HK-2 (cell line): Measurements from ENCODE around the gene BSND.
"Not testable (repeated sequence)": the region's sequence is repeated elsewhere in the genome, so short reads cannot be mapped to it uniquely, and the experiment has no call there.

Experiments
- DNase-seq: peaks from one replicate; pipeline ENCODE4 v3.0.0-alpha.2; 2018; ENCODE audit not compliant: unreplicated experiment

Gene BSND

DNA sequence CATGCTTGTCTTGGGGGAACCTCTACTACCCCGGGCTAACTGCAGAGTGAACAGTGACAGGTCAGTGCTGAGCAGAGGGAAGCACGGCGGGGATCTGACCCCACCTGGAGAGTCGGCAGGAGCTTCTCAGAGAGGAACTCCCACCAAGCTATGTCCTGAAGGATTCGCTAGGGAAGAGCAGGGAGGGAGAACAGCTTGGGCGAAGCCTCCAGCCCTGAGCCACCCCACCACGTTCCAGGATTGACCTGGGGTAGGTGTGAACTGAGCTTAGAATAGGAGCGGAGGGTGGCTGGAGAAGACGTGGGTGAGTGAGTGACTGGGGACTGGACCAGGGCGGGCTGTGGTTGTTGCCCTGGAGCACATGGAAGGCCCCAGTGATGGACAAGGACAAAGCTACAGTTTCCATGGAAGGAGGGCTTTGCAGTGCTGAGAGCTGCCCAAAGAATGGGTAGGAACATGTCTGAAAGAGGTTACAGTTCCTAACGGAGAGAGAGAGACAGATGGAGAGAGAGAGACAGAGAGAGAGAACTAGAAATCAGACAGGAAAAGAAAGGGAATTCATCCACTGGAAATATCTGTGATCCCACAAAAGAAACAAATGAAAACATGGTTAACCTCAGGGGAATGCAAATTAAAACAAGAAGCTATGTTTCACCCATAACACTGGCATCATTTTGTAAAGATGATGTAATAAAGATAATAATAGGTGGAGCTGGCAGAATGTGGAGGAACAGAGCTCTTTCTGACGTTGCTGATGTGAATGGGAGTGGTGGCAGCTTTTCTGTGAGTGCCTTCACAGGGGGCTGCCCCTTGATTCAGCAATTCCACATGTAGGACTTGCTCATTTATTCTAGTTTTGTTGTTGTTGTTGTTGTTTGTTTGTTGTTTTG is 17.2 kb downstream of the BSND start:
- no peak for DNase-seq

DNA sequence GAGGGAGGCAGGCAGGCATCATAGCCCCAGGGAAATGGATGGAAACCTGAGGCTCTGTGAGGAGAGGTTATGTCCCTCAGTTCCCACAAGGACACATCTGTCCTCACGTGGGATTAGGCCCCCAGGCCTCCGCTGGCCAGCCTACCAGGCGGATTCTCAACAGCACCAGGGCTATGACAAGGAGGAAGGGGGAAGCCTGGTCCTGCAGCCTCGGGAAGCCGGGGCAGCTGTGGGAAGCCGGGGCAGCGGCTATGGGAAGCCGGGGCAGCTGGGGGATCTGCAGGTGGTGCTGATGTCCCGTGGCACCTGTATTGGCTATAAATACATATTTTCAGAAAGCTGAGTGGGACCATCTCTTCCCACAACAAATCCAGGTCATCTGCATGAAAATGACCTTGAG is 19.7 kb downstream of the BSND start:
- DNase-seq: no peak

DNA sequence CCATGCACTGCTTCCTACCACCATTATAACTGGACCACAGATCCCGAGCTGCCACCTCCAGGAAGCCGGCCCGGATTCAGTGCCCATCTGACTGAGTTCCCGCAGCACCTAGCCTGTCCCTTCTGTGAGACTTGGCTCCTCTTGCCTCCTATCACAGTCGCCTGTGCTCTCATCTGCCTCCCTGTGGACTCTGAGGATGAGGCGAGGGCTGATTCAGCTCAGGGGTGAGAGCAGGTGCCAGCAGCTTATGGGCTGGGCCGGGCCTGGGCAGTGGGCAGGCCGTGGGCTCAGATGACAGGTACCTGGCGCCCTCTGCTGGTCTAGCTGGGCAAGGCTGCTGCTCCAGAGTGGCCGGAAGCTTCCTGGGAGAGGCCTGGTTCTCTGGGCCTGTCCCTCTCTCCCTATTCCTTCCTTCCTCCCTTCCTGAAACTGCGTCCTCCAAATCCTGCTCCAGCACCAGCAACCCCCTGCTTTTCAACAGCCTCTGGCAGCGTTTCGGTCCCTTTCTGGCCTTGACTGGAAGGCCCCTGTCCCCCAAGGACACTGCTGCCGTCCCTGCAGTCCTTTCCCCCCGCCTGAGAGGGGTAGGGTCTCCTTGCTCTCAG is 23.3 kb downstream of the BSND start:
- peak; percentile 94 for DNase-seq

DNA sequence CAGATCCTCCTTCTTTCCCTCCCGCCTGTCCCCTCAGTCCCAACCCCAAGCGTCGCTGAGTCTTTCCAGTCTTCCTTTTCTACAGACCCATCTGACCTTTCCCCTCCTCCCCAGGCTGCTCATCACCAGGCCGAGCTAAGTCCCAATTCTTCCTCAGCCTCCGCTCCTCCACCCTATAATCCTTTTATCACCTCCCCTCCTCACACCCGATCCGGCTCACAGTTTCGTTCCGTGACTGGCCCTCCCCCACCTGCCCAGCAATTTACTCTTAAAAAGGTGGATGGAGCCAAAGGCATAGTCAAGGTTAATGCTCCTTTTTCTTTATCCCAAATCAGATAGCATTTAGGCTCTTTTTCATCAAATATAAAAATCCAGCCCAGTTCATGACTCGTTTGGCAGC is 25.4 kb downstream of the BSND start:
- DNase-seq: not testable (repeated sequence)

DNA sequence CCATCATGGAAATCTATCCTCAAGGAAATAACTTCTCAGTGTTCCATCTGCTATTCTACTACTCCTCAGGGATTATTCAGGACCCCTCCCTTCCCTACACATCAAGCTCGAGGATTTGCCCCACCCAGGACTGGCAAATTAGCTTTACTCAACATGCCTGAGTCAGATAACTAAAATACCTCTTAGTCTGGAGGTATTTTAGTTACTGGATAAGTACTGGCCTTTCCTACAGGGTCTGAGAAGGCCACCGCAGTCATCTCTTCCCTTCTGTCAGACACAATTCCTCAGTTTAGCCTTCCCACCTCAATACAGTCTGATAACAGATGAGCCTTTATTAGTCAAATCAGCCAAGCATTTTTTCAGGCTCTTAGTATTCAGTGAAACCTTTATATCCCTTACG is 27.9 kb downstream of the BSND start:
- not testable (repeated sequence) for DNase-seq

DNA sequence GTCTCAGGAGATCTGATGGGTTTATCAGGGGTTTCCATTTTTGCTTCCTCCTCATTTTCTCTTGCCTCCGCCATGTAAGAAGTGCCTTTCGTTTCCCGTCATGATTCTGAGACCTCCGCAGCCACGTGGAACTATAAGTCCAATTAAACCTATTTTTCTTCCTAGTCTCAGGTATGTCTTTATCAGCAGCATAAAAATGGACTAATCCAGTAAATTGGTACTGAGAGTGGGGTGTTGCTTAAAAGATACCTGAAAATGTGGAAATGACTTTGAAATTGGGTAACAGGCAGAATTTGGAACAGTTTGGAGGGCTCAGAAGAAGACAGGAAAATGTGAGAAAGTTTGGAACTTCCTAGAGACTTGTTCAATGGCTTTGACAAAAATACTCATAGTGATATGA is 32.4 kb downstream of the BSND start:
- DNase-seq: not testable (repeated sequence)

DNA sequence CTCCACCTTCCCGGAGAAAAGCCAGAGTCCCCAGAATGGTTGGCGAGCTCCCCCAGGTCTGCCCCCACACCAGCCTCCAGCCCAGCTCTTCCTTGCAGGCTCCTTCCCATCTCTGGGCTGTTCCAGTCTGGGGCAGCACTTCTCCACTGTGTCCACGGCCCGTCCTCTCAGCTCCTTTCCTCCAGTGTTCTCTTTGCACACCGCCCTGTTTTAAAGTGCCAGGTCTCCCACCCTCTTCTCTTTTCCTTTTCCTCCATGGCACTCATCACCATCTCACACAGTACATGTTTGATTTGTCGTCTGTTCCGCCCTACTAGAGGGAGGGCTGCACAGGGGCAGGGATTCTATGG is 34.5 kb downstream of the BSND start:
- DNase-seq: no peak

DNA sequence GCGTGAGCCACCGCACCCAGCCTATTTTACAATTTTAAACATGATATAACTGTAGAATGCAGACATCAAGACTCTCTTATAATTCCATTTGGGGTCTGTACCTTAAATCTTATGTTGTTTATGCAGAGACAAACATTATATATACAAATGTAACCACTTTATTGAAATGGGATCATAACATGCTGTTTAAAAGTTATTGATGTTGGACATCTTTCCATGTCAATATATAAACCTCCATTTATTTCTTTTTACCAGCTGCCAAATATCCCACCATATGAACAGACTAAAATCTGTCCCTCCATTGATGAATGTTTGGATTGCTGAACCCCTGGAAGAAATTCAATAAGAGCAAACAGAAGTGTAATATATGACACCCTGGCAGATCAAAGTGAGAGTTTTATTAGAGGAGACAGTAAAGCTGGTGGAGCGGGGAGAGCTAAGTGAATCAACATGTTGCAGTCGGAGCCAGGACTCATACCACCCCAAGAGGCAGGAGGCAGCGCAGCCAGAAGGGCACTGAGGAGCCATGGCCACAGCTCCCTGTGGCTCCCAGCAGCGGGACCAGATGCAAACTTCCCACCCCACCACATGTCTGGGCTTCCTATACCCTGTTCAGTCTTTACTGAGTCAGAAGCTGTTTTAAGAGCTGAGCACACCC is 35.9 kb downstream of the BSND start:
- no peak for DNase-seq

DNA sequence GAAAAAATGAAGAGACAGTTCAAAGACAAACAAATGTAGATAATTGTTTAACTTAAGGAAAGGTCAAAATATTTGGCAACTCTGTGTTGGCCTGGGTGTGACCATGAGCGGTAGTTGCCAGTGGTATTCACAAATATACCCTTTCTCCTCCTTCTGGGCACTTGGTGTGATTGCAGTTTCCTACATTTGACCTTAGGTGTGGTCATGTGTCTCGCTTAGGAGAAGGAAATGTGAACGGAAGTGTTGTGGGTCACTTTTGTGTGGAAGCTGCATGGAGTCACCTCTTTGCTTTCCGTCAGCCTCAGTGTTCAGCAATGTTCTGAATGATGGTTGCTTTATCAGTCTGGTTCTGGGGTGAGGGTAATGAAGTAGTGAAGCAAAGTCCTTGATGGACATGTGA is 37.2 kb downstream of the BSND start:
- DNase-seq: no peak

DNA sequence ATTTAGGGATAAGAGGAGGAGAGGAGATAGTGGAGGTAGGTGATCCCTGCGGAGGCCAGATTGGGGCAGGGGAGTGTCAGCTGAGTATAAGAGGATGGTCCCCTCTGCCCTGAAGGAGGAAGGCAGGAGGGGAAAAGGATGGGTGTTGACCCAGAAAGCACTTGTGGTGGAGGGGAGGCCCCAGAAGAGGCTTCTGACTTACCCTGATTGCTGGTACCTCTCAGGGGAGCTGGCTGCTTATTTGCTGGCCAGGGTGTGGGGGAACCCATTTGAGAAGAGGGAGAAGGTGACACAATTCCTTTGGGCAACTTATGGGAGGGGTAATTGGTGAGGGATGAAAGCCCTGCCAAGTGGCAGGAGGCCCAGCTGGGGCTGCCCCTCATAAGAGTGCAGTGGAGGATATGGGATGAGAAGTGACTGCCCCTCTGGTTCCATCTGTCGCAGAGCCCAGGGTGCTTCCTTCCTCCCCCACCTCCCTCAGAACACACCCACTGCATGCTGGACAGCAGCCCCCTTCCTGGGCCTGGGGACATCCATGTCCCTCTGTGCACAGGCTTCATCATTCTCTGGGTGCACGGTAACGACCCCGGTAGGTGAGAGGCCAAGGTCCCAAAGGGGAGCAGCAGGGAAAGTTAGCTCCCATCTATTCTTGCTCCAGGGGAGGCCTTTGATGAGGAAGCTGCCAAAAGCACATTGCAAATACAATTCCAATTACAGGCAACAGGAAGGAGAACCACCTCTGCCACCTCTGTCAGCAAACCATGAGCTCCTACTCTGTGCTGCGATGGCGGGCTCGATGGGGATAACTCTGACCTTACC is 39.2 kb downstream of the BSND start:
- DNase-seq: no peak

DNA sequence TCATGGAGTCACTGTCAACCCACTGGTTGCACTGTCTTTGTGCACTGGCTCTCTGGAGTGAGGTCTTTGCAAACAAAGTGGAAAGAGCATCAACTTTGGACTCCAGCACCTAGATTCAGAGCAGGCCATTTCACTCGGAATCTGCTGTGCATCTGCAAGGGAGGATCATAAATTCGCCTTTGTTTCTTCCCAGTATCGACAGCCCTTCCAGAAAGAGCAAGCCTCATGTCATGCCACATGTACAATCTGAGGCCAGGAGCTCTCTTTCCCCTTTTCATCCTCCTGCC is 39.8 kb downstream of the BSND start:
- DNase-seq: no peak

DNA sequence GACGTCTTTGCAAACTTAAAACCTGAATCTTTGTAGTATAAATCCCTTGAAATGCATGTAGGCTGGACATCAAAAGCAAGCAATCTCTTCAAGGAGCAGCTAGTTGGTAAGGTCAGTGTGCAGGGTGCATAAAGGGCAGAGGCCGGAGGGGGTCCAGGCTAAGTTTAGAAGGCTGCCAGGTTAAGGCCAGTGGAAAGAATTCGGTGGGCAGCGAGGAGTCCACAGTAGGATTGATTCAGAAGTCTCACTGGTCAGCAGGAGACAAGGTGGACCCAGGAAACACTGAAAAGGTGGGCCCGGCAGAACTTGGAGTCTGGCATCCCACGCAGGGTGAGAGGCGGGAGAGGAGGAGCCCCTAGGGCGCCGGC is 40.2 kb downstream of the BSND start:
- no peak for DNase-seq

DNA sequence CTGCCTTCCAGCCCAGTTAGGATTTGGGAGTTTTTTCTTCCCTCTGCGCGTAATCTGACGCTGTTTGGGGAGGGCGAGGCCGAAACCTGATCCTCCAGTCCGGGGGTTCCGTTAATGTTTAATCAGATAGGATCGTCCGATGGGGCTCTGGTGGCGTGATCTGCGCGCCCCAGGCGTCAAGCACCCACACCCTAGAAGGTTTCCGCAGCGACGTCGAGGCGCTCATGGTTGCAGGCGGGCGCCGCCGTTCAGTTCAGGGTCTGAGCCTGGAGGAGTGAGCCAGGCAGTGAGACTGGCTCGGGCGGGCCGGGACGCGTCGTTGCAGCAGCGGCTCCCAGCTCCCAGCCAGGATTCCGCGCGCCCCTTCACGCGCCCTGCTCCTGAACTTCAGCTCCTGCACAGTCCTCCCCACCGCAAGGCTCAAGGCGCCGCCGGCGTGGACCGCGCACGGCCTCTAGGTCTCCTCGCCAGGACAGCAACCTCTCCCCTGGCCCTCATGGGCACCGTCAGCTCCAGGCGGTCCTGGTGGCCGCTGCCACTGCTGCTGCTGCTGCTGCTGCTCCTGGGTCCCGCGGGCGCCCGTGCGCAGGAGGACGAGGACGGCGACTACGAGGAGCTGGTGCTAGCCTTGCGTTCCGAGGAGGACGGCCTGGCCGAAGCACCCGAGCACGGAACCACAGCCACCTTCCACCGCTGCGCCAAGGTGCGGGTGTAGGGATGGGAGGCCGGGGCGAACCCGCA is 40.8 kb downstream of the BSND start, which contains the start of gene PCSK9:
Gene PCSK9, plus strand, starts transcription at position 207 of the 741 bp plus-strand sequence. Its CDS starts 290 bp downstream, at position 497.
- peak; percentile 49 for DNase-seq

DNA sequence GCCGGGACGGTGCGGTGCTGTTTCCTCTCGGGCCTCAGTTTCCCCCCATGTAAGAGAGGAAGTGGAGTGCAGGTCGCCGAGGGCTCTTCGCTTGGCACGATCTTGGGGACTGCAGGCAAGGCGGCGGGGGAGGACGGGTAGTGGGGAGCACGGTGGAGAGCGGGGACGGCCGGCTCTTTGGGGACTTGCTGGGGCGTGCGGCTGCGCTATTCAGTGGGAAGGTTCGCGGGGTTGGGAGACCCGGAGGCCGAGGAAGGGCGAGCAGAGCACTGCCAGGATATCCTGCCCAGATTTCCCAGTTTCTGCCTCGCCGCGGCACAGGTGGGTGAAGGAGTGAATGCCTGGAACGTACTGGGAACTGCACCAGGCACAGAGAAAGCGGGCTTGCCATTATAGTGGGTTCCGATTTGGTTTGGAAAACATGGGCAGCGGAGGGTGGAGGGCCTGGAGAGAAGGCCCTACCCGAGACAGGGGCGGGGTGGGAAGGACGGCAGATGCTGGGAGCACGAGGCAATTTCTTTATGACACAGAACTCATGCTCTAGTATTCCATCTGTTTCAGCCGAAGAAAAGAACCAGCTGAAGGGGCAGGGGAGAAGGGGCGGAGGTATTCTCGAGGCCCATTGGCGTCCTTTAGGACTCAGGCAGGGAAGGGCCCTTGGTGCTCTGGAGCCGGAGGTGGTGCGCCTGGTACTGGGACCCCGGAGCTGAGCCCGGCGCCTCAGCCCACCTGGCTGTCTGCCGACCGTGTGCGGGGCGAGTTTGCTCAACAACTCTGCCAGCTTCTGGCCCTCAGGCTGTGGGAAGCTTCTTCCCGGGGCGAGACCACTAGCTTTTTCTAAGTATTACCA is 41.6 kb downstream of the BSND start:
- no peak for DNase-seq

DNA sequence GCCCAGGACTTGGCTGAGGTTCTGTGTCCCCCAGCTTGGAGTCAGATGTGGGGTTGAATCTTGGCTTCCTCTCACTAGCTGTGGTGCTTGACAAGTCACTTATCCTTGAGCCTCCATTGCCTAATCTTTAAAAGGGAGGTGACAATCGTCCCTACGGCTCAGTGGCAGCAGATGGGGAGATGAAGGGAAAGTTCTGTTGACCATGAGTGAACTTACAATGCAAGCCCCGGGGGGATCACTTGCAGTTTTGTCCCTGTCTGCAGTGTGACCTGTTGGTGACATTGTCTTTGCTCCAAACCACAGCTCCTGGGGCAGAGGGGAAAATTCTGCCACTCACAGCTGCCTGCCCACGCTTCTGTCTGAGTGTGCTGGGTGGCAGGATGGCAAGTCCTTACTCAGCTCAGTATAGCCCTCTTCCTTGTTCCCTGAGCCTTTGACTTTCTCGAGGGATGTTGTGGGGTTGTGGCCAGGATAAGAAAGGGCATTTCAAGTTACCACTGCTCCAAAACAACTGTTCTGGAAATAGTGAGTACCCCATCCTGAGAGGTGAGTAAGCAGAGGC is 42.3 kb downstream of the BSND start:
- no peak for DNase-seq

DNA sequence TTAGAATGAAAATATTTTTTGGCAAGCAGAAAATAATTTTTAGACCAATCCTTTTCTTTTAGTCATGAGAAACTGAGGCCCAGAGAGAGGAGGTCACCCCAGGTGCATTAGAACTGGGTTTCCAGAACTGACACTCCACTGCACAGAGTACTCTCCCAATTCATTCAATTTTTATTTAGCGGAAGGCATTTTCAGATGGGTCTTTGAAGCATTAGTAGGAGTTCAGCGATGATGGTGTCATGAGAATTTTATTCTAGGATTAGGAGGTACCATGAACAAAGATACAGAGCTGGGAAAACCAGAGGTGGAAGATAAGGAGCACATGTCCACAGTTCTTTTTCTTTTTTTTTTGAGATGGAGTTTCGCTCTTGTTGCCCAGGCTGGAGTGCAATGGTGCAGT is 42.9 kb downstream of the BSND start:
- DNase-seq: no peak

DNA sequence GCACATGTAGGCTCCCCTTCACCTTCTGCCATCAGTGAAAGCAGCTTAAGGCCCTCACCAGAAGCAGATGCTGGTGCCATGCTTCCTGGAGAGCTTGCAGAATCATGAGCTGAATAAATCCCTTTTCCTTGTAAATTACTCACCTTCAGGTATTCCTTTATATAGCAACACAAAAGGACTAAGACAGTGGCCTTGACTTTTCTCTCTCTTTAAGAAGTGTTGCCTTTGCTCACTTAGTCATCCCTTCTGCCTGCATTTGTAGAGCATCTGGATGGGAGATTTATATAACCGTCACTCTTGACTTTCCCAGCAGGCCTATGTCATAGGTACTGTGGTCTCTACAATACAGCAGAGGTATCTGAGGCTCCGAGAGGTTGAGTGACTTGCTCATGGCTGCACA is 44.3 kb downstream of the BSND start:
- DNase-seq: no peak

DNA sequence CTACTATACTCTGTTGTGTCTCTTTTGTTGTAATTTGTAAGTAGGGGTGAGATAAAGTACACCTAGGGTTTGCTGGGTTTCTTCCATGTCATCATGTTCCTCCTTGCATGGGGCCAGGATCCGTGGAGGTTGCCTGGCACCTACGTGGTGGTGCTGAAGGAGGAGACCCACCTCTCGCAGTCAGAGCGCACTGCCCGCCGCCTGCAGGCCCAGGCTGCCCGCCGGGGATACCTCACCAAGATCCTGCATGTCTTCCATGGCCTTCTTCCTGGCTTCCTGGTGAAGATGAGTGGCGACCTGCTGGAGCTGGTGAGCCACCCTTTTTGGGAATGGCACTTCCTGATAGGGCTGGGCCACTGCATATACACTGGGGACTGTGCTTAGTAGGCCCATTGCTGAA is 45.0 kb downstream of the BSND start:
- DNase-seq: no peak

DNA sequence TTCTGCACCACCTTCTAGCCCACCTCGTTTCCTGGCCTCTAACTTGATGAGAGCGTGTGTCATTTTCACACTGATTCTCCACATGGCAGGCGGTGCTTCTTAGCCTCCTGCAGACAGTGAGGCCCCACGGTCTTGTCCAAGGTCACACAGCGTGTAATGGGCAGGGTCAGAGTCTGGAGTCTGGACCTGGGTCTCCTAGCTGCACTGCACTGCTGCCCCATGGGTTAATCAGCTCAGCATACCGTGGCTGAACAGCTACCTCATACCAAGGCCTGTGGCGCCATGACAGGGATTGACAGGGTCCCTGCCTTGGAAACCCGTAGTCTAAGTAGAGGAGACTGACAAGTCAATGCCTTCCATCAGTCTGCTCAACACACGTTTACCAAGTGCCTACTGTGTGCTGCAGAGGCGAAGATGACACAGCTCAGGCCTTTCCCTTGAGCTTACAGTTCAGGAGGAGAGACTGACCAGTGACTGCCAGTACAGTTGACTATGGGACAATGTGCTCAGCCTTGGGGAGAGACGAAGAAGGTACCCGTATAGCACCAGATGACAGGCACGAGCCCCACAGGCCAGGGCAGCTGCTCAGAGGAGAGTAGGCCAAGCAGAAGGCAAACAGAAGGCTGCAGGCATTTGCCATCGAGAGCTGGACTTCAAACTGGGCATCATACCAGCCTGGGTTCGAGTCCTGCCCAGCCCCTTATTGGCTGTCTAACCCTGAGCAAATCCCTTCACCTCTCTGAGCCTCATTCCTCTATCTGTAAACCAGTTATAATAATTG is 46.1 kb downstream of the BSND start:
- no peak for DNase-seq

DNA sequence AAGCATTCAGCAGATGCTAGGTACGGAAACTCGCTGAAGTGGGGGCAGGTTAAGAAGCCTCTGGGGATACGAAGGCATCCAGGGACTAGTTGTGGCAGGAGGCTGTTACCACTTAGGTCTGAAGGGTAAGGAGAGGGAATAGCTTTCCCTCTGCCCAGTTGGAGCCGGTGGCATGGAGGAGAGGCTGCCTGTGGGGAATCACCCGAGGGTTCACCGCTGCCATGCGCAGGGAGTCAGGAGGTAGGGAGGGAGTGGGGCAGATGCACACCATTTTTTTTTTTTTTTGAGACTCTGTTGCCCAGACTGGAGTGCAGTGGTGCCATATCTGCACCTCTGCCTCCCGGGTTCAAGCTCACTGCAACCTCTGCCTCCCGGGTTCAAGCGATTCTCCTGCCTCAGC is 46.7 kb downstream of the BSND start:
- DNase-seq: no peak
